GM19397 (cell line): ENCODE data around the gene KLHL29.

Source experiments
- ATAC-seq: cut with Tn5 transposase; IDR thresholded peaks from one replicate; pipeline ENCODE4 v1.9.1; 2021; ENCODE audit warnings: mild to moderate bottlenecking, moderate library complexity; ENCODE audit not compliant: unreplicated experiment

The KLHL29 gene

DNA sequence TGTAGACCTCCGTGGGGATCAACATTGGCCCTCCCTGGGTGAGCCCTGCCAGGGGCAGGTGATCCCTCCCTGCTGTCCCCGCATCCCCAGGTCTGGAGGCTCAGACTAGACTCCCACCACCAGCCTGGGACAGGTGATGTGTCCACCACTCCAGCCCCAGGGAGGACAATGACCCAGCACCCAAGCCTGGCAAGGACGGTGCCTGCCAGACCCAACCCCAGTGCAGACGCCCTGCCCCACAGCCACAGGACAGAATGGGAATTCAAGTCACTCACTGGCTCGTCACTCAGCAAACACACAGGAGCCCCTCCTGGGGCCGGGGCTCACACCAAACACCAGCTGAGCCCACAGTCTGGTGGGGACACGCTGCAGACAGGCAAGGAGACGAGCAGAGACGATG lies 302.2 kb downstream of the KLHL29 start:
- ATAC-seq = no peak

- no peak for ATAC-seq
Observed at GRCh38 chr2:23687713-23688112, 302.7 kb downstream of the KLHL29 start.

- ATAC-seq = no peak
Observed at GRCh38 chr2:23688486-23689130, 303.6 kb downstream of the KLHL29 start.

- no peak for ATAC-seq
Observed at GRCh38 chr2:23689131-23689700, 304.2 kb downstream of the KLHL29 start.

- no peak for ATAC-seq
Observed at GRCh38 chr2:23689891-23690290, 304.9 kb downstream of the KLHL29 start.

DNA sequence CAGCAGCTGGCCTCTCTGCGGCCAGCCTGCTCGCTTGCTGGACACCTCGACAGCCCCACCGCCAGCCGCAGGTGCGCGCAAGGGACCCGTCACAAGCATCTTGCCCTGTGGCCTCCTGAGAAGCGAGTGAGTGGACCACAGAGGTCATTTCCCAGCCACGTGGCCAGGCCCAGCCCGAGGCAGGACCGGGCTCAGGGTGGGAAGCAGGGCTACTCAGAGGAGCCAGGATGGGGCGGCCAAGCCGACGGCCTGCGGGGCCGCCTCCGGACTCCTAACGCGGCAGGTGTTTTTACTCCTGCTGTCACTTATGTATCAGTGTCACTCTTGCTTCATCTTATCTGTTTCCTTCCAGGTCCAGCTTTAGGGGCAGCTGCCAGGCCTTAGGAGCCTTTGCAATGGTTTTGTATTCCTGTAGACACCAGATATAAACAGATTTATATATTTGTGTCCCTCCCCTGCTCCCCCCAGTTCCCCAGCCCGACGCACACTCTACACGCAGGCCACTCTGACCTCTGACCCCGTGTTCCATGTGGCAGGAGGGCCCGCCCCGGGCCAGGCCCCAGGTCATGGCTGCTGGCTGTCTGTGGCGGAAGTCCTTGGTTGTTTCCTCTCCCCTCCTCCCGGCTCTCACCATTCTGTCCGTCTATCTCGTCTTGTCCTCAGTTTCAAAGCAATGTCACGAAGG lies 305.6 kb downstream of the KLHL29 start:
- no peak for ATAC-seq

- ATAC-seq = no peak
Observed at GRCh38 chr2:23691106-23691470, 306.1 kb downstream of the KLHL29 start.

DNA sequence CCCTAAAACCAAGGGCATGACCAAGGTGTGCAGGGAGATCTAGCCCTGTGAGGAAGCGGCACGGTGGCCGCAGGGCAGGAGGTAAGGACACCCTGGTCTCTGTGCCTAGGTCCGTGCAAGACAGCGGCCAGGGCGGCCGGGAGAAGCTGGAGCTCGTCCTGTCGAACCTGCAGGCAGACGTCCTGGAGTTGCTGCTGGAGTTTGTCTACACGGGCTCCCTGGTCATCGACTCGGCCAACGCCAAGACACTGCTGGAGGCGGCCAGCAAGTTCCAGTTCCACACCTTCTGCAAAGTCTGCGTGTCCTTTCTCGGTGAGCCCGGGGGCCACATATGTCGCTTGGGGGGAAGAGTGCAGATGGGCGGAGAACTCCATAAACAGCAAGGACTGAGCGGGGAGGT lies 306.6 kb downstream of the KLHL29 start:
- ATAC-seq = no peak

DNA sequence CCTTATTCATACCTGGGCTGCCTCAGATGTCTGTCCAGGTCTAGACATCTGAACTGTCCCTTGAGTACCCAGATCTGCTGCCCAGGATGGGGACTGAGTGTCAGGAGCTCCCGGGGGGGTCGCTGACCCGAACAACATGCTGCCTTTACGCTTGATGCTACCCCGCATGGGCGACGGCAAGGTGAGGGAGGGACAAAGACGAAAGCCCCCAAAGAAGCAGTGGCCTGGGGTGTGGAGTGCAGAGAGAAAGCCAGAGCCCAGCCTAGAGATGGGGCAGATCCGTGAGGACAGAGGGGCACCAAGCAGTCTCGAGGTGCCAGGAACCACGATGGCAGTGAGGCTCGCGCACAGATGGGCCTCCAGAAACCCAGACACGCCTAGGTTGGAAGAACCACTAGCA lies 307.3 kb downstream of the KLHL29 start:
- ATAC-seq = no peak

DNA sequence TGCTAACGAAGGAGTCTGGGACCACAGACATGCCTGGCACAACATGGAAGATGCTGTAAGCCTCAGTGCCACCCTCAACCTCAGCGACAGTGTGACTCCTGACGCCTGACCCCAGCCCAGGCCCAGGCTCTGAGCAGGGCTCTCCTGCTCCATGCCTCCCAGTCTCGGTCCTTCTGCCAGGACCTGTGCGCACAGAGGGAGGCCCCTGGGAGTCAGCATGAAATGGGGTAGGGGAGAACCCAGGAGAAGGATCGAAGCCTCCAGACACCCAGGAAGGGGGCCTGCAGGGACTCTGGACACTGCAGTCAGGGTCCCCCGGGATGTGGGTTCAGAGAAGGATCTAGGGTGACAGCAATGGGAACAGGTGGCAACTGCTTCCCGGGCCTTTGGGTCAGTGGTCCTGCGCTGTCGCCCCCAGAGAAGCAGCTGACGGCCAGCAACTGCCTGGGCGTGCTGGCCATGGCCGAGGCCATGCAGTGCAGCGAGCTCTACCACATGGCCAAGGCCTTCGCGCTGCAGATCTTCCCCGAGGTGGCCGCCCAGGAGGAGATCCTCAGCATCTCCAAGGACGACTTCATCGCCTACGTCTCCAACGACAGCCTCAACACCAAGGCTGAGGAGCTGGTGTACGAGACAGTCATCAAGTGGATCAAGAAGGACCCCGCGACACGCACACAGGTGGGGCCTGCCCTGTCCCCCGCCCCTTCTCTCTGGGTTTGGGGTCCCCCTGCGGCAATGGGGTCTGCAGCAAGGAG lies 308.0 kb downstream of the KLHL29 start:
- no peak for ATAC-seq

DNA sequence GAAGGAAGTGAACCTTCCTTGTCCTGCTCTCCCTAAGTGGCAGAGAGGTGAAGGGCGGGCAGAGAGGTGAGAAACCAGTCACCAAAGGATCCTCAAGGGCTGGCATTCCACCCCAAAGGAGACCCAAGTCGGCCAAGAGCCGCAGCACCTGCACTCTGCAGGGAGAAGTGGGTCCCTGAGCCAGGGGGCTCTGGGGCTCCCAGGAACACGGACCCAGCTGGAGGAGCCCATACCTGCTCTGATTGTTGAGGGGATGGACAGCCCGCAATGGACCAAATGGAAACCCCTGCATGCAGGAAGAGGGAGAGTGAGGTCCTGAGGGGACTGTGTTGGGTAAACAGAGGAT lies 308.6 kb downstream of the KLHL29 start:
- ATAC-seq = no peak

DNA sequence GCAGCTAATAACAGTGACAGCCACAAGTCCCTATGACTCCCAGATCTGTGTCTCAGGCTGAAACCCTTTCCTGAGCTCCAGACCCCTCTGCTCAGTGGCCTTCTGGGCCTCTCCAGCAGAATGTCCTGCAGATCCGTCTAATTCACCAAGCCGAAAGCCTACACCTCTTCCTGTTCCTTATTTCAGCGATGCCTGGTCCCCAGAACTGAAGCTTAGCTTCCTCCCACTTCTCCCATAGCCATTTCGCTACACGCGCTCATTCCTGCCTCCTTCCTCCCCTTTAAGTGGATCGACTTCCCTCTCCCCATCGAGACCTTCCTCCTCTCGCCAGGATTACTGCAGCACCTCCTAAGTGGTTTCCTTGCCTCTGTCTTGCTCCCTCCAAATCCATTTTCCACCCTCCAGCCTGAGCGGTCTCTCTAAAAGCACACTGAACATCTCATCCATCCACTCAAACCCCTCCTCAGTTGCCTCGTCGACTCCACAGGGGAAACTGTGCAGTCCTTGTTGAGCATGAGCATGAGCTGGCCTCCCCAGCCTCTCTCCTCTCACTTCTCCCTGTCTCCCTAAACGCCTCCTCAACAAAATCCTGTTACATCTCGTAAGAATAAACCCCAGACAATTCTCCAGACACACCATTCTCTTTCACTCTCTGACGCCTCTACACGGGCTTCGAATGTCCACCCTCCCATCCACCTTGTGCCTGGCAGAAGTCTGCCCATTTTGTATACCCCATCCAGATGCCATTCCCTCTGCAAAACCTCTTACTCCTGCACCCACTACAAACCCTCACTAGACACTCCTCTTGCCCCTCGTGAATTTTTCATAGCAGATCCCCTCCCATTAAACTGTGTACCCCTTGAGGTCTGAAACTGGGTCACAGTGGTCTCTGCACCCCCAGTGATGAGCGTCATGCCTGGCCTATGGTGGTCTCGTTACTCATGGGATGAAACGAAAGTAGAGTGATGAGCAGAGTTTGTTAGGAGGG lies 309.4 kb downstream of the KLHL29 start:
- ATAC-seq = no peak

DNA sequence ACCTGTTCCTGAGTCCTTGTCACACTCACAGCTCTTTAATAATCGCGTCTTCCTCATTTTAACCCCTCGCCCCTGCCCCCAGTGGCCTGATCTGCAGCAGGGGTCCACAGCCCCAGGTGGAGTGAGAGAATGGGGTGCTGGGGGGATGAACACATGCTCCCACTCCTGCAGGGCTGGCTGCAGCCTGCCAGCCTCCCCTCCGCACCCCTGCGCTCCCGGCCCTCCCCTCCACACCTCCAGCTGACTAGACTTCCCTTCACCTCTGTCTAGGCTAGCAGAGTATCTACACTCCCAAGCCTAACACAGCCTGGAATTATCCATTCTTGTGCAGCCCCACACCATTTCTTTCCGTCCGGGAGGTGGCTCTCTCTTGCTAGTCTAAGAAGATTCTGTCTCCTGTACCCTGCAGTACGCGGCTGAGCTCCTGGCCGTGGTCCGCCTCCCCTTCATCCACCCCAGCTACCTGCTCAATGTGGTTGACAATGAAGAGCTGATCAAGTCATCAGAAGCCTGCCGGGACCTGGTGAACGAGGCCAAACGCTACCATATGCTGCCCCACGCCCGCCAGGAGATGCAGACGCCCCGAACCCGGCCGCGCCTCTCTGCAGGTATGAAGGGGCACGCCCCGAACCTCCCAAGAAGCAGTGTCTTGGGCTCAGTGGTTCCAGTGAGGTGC lies 310.4 kb downstream of the KLHL29 start:
- no peak for ATAC-seq

DNA sequence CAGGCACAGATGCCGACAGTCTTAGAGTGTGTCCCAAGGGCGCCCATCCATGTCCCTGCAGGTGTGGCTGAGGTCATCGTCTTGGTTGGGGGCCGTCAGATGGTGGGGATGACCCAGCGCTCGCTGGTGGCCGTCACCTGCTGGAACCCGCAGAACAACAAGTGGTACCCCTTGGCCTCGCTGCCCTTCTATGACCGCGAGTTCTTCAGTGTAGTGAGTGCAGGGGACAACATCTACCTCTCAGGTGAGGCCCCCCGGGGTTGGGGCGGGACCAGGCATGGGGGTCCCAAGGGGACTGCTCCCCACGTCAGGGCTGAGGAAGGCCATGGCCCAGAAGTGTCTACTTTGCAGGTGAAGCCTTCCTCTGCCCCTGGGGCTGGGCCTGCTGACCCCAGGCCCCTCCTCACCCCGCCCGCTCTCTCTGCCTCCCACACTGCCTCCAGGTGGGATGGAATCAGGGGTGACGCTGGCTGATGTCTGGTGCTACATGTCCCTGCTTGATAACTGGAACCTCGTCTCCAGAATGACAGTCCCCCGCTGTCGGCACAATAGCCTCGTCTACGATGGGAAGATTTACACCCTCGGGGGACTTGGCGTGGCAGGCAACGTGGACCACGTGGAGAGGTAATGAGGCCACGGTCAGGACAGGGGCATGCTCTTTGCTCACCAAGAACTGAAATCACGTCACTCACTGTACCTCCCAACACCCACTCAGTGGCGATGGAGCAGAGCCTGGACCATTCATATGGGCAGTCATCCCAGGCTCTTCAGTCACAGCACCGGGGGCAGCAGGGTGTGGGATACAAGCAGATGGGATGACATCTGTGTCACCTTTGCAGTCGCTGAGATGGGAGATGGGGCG lies 311.1 kb downstream of the KLHL29 start:
- no peak for ATAC-seq

- no peak for ATAC-seq
Observed at GRCh38 chr2:23696752-23697045, 311.7 kb downstream of the KLHL29 start.

GRCh38 chr2:23697256-23698075 lies 312.5 kb downstream of the KLHL29 start:
- no peak for ATAC-seq

DNA sequence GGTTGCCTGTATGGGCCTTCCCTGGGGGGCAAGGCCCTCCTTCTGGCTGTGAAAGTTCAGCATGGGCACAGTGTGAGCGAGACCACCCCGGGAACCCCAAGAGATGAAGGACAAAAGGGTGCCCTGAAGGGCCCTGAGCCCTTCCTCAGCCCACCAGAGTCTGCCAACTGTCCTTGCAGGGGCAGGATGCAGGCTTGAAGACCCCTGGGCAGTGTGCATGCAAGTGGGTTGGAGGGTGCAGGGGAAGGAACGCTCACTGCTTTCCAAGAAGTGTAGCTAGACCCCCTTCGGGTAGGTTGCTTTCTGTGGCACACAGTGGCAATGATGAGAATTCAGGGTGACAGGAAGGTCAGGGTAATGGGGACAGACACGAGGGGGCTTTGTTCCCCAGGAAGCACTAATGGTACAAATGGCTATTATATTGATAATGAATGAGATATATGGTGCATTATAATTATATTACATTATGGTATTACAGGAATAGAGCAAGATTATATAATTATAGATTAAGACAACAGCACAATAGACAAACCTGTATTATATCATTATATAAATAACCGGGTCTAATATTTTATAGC lies 313.2 kb downstream of the KLHL29 start:
- ATAC-seq = no peak
